Measurements from ENCODE around the gene TOP3A.
"Not testable (repeated sequence)": the region's sequence is repeated elsewhere in the genome, so short reads cannot be mapped to it uniquely, and the experiment has no call there.

GRCh38 chr17:18303206-18303605 is 11.6 kb downstream of the TOP3A start:
- TF ChIP-seq EZH2 (IDR thresholded peaks at IDR 0.05), result not testable (repeated sequence)
- TF ChIP-seq, protein P1, sequence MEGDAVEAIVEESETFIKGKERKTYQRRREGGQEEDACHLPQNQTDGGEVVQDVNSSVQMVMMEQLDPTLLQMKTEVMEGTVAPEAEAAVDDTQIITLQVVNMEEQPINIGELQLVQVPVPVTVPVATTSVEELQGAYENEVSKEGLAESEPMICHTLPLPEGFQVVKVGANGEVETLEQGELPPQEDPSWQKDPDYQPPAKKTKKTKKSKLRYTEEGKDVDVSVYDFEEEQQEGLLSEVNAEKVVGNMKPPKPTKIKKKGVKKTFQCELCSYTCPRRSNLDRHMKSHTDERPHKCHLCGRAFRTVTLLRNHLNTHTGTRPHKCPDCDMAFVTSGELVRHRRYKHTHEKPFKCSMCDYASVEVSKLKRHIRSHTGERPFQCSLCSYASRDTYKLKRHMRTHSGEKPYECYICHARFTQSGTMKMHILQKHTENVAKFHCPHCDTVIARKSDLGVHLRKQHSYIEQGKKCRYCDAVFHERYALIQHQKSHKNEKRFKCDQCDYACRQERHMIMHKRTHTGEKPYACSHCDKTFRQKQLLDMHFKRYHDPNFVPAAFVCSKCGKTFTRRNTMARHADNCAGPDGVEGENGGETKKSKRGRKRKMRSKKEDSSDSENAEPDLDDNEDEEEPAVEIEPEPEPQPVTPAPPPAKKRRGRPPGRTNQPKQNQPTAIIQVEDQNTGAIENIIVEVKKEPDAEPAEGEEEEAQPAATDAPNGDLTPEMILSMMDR (IDR thresholded peaks at IDR 0.05), result not testable (repeated sequence)
